Right lobe of liver (tissue), 6 donors: ENCODE data around the gene HGD. TPM values are rescaled to one million over a fixed set of nuclear protein-coding genes. Genes with fewer than 3 reads are reported as not detected.

Experiments used
- ATAC-seq, 4 donors: fragments of 200-7000 bp; cut with Tn5 transposase; one replicate each; pipeline ENCODE4 v1.9.1; 2020; ENCODE audit warnings: mild to moderate bottlenecking in 4 of 4, moderate library complexity in 4 of 4
- DNase-seq, 3 donors: peaks; one replicate each; pipeline ENCODE4 v3.0.0-alpha.2; 2020
- H3K27ac ChIP-seq, 3 donors: fragments of 200-600 bp; one replicate each; pipeline ENCODE4 v1.8.0; 2022
- H3K27me3 ChIP-seq, 2 donors: fragments of 200-600 bp; one replicate each; pipeline ENCODE4 v1.8.0; 2022
- H3K36me3 ChIP-seq, 4 donors: fragments of 200-600 bp; sonication (generic) in 1 of 4; one replicate each; pipeline versions ENCODE4 v1.5.1 to v1.8.0; 2017 to 2022; ENCODE audit warnings: control low read depth in 1 of 4
- H3K4me1 ChIP-seq, 4 donors: fragments of 200-600 bp; sonication (generic) in 1 of 4; one replicate each; pipeline versions ENCODE4 v1.5.1 to v1.8.0; 2017 to 2022; ENCODE audit warnings: control low read depth in 1 of 4
- H3K4me3 ChIP-seq, 3 donors: fragments of 200-600 bp; one replicate each; pipeline ENCODE4 v1.8.0; 2022
- H3K9me3 ChIP-seq, 4 donors: fragments of 200-600 bp; sonication (generic) in 1 of 4; one replicate each; pipeline versions ENCODE4 v1.5.1 to v1.8.0; 2017 to 2022; ENCODE audit warnings: control low read depth in 1 of 4
- POLR2A ChIP-seq: fragments of 450-650 bp; IDR thresholded peaks from one replicate; pipeline ENCODE4 v1.6.1; 2017; ENCODE audit warnings: antibody characterized with exemption, mild to moderate bottlenecking
- WGBS: methylation state at CpG from one replicate; pipeline ENCODE4 v1.1.6; 2018; ENCODE audit warnings: low coverage, low lambda C conversion rate; ENCODE audit not compliant: insufficient coverage; ENCODE audit errors: missing lambda C conversion rate; 5-methylcytosine and 5-hydroxymethylcytosine counted together
- intact Hi-C, 2 donors: fragments of 100-400 bp; cut with DNase I; formaldehyde crosslinking; loops; one replicate each; pipeline versions ENCODE4 v1.11.2 to v1.14.1; 2022
- total RNA-seq, 6 experiments: library from RNA; depleted of rRNA in 2 of 6; stranded (reverse); fragments of >200 nt in 2 of 6; fragmentation: NEBNext Ultra II Directional in 3 of 6; extraction: Animal tissue kit (Norgen Biotek cat#: 25700) in 3 of 6; gene quantifications; one replicate each; pipeline versions ENCODE4 v1.1.0 to v1.2.4, GENCODE V29; 2016 to 2023
- TF ChIP-seq, protein P1 (sequence below), 4 donors: fragments of 200-600 bp in 3 of 4; fragments of 450-650 bp in 1 of 4; IDR thresholded peaks; one replicate each; pipeline versions ENCODE4 v1.5.1 to v1.8.0; 2016 to 2022; ENCODE audit warnings: antibody characterized with exemption in 4 of 4, mild to moderate bottlenecking in 2 of 4
- donor health status: DM: no; HTN: yes; CAD: no.
- donor health status: DM: no; HTN: no; CAD: no.
- donor health status: DM: no; HTN: no; CAD: no.
- donor health status: DM: no; HTN: yes; CAD: no.
- donor health status: DM: no; HTN: yes; CAD: no.

Gene HGD
- total RNA-seq, 6 experiments from 2014 or later: 117 to 610 (median 341) TPM

DNA sequence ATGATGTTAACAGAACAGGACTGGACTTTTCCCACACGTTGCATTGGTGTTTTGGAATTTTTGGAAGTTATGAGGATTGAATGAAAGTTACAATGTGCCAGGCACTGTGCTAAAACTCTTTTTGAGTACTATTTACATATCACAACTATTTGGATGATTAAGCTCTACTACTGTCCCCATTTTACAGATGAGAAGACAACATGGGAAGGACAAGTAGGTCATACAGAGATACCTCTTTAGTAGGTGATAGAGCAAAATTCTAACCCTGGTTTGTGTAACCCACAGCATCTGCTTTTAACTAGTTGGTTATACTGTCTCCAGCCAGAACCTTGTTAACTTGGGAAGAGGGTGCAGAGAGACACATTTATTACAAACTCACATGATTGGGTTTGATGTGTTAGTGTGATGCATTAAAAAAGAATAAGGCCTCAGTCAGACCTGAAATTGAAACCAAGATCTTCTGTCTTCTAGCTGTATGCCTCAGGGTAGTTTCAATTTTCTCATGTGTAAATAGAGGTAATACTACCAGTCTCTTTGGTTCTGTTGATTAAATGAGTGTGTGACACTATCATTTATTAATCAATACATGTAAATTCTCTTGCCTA, 84.5 kb downstream of the HGD start:
- ATAC-seq: no peak
- H3K4me1 ChIP-seq: peaks cover 0 to 24% (median 0%) of the 10 kb centered on the region in 4 donors

DNA sequence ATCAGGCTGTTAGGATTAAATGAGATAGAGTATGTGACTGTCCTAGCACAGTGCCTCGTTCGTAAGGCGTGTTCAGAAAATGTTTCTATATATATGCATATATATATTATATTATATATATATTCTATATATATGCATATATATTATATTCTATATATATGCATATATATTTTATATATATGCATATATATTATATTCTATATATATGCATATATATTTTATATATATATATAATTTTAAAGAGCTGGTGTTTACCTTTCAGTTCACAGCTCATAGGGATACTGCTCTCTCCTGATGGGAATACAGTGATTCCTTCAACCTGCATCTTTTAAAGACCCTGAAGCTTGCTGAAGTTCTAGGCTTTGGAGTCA, 85.2 kb downstream of the HGD start:
- intact Hi-C loops: no loop called here
- Histone ChIP-seq H3K36me3 (peaks cover 0 to 30% (median 6%) of the 10 kb centered on the region in 4 donors), H3K9me3 (no peaks in the 10 kb centered on the region), H3K27me3 (no peaks in the 10 kb centered on the region), H3K27ac (peak overlapping the region; percentile 94 to 95 (median 95)), H3K4me3 (peak overlapping the region; percentile 81 to 84 (median 81)), H3K4me1 (peaks cover 0 to 24% (median 0%) of the 10 kb centered on the region in 4 donors)
- WGBS: 27% methylated on average over 3 of the region's 3 CpGs
- TF ChIP-seq, protein P1, sequence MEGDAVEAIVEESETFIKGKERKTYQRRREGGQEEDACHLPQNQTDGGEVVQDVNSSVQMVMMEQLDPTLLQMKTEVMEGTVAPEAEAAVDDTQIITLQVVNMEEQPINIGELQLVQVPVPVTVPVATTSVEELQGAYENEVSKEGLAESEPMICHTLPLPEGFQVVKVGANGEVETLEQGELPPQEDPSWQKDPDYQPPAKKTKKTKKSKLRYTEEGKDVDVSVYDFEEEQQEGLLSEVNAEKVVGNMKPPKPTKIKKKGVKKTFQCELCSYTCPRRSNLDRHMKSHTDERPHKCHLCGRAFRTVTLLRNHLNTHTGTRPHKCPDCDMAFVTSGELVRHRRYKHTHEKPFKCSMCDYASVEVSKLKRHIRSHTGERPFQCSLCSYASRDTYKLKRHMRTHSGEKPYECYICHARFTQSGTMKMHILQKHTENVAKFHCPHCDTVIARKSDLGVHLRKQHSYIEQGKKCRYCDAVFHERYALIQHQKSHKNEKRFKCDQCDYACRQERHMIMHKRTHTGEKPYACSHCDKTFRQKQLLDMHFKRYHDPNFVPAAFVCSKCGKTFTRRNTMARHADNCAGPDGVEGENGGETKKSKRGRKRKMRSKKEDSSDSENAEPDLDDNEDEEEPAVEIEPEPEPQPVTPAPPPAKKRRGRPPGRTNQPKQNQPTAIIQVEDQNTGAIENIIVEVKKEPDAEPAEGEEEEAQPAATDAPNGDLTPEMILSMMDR (IDR thresholded peaks at IDR 0.05): no peak
- no peak for TF ChIP-seq POLR2A
- no peak for ATAC-seq
- no peak for DNase-seq

More for the DNA sequence above, 84.5 kb downstream of the HGD start:
- TF ChIP-seq, protein P1 (IDR thresholded peaks at IDR 0.05): no peak
- no peak for TF ChIP-seq POLR2A
- Histone ChIP-seq H3K36me3 (peaks cover 0 to 37% (median 7%) of the 10 kb centered on the region in 4 donors), H3K9me3 (no peaks in the 10 kb centered on the region), H3K27ac (peak overlapping the region in 1 of 3 donors; percentile 11), H3K4me3 (peak overlapping the region; percentile 81 to 84 (median 81)), H3K27me3 (no peaks in the 10 kb centered on the region)
- intact Hi-C loops: no loop called here
- DNase-seq: no peak
- 9% methylated on average over 1 of the region's 1 CpG for WGBS

DNA sequence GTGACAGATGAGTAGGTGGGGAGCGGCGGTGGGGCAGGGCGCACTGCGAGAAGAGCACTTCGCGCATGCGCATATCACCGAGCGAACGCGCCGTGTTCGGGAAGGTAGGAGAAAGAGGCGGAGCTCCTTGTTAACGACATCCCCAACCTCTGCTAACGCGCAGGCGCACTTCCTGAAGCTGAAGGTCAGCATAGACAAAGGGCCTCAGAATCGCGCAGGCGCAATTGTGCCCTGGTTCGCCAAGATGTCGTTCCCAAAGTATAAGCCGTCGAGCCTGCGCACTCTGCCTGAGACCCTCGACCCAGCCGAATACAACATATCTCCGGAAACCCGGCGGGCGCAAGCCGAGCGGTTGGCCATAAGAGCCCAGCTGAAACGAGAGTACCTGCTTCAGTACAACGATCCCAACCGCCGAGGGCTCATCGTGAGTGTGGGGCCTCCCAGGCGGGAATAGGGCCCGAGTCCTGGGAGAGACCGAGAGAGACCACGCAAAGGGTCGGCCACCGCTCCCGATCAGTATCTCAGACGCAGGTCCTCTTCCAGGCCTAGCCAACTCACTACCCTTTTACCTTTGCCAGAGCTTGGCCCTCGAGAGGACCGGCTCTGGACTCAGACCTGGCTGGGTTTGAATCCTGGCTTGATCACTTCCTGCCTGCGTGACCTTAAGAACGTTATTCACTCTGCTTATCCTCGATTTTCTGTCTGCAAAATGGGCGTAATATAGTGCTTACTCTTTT, 85.8 kb downstream of the HGD start, which contains the start of gene NDUFB4:
Gene NDUFB4, plus strand, starts transcription at position 221 of the 737 bp plus-strand sequence. Its CDS starts 24 bp downstream, at position 245.
- Histone ChIP-seq H3K27ac (peak within 1 kb of the TSS; percentile 94 to 95 (median 95)), H3K4me1 (peaks cover 0 to 24% (median 0%) of the 10 kb centered on the region in 4 donors), H3K4me3 (peak within 1 kb of the TSS; percentile 81 to 84 (median 81)), H3K27me3 (no peaks in the 10 kb centered on the region), H3K9me3 (no peaks in the 10 kb centered on the region), H3K36me3 (peaks cover 0 to 24% (median 5%) of the 10 kb centered on the region in 4 donors)
- ATAC-seq (peak; percentile 98 to 99 (median 99)), DNase-seq (peak; percentile 98 to 99 (median 98))
- 1% methylated on average over 37 of the region's 53 CpGs for WGBS
- TF ChIP-seq, protein P1 (IDR thresholded peaks at IDR 0.05): no peak
- peak; percentile 74 for TF ChIP-seq POLR2A
- intact Hi-C loops: no loop called here

DNA sequence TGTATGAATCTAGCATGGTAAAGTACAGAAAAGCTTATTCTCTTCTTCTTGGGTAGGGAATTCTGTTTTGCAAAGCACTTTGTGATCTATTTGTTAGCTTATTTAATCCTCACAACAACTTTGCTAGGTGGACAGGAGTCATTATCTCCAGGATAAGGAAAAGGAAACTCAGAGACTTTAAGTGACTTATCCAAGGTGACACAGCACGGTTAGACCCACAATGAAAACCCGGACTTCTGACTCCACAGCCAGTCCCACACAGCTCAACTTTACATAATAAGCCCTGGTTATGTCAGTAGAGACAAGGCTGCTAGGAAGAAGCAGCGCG, 86.3 kb downstream of the HGD start:
- Histone ChIP-seq H3K27me3 (no peaks in the 10 kb centered on the region), H3K4me1 (peaks cover 0 to 24% (median 0%) of the 10 kb centered on the region in 4 donors), H3K36me3 (peaks cover 0 to 19% (median 3%) of the 10 kb centered on the region in 4 donors), H3K27ac (peak overlapping the region; percentile 57 to 95 (median 94)), H3K4me3 (peak overlapping the region; percentile 81 to 84 (median 81)), H3K9me3 (no peaks in the 10 kb centered on the region)
- TF ChIP-seq, protein P1 (IDR thresholded peaks at IDR 0.05): no peak
- no peak for TF ChIP-seq POLR2A
- WGBS: 0% methylated on average over 4 of the region's 4 CpGs
- ATAC-seq (no peak), DNase-seq (no peak)
- intact Hi-C loops: no loop called here
